Astrocyte of the cerebellum (primary cell): Measurements from ENCODE around the gene TTYH3.

Experiments used
- DNase-seq: peaks from one replicate; pipeline ENCODE4 v3.0.0-alpha.2; 2011; ENCODE audit warnings: low read depth
- H3K4me3 ChIP-seq: 2 replicates; pipeline ENCODE4 v1.5.1; 2011; ENCODE audit warnings: mild to moderate bottlenecking, low read depth, low read length, moderate library complexity
- CTCF ChIP-seq: IDR thresholded peaks from 2 replicates; pipeline ENCODE4 v1.5.1; 2012; ENCODE audit warnings: low read length, low read depth, moderate library complexity, mild to moderate bottlenecking; ENCODE audit errors: missing control alignments
- in situ Hi-C: cut with HindIII; loops from 2 replicates; pipeline ENCODE4 v1.10.0; 2017; ENCODE audit warnings: low sequenced_read_pairs

The TTYH3 gene

DNA sequence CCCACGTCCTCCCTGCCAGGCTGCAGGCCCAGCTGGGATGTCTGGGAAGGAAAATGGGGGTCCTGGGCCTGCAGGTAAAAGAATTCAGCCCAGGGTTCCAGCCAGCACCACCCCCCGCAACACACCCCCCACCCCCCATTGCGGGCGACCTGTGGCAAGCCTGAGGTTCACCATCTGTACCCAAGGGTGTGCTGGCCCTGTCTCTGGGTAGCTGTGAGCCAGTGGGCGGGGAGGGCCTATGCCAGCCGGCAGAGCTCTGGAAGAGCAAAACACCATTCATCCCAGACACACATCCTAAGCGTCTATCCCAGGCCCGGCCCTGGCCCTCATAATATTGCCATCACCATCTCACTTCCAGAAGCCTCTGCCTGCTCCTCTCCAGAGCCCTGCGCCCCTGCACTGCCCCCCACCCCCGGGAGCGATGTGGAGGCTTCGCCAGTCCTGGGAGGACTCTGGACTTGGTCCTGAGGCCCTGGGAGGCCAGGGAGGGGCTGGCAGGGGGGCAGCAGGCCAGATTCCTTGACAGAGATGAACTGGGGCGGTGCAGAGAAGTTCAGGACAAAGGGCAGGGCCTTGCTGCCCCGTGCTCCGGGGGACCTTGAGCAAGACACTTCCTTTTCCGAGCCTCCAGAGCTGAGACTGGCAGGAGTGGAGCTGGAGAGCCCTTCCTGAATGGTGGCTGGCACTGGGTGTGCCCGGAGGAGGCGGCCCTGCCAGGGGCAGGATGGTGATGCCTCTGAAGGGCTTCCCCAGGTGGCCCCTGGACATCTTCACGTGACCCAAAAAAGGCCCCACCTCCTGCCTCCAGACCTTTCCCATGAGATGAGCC is 8.7 kb upstream of the TTYH3 start:
- DNase-seq = no peak

DNA sequence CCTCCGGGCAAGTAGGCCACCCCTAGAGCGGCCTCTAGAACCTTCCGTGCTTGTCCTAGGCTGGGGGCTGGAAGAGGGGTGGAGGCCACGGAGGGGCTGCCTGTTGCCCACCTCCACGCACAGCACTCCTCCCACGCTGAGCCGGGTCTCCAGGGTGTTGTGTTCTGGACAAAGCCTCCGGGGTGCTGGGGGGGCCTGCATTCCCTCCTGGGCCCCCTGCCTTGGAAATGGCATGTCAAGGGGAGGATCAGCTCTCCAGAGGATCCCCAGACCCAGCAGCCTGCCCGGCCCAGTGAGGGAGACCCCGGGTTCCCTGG is 8.1 kb upstream of the TTYH3 start:
- DNase-seq = no peak
- in situ Hi-C loops = no loop called here
- no peak for TF ChIP-seq CTCF
- no peak overlapping the region for H3K4me3 ChIP-seq

More for the DNA sequence above, 8.7 kb upstream of the TTYH3 start:
- in situ Hi-C loops = no loop called here
- no peak overlapping the region for H3K4me3 ChIP-seq
- no peak for TF ChIP-seq CTCF

GRCh38 chr7:2624293-2624886 is 7.4 kb upstream of the TTYH3 start:
- TF ChIP-seq CTCF = no peak
- in situ Hi-C loops = no loop called here
- no peak overlapping the region for H3K4me3 ChIP-seq
- DNase-seq = no peak

DNA sequence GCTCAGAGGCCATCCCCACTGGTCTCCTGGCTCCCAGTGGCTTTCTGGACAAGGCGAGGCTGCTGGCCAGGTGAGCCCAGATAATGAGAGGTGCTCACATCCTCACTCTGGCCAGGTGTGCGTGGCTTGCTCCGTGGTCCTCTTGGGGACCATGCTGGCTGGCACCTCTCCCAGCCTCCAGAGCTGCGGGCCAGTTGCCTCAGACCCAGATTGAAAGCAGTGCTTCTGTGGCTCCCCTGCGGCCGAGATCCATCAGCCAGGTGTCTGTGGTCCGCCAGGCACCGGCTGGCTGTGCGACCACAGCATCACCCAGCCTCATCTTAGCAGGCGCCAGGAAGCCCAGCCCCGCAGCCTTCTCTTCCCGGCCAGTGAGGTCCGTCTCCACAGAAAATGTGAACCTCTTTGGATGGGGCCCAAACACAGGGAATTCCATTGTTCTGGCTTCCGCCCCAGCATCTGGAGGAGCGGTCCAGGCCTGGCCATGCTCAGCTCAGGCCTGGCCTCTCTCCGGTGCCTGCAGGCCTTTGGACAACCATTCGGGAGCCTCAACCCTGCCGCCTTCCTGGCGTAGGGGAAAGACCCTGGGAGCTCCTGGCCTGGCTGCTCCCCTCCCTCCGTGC is 5.2 kb upstream of the TTYH3 start:
- peak; percentile 86 for DNase-seq
- in situ Hi-C loops = no loop called here
- no peak for TF ChIP-seq CTCF
- no peak overlapping the region for H3K4me3 ChIP-seq

- H3K4me3 ChIP-seq = no peak overlapping the region
- TF ChIP-seq CTCF = no peak
- in situ Hi-C loops = no loop called here
- DNase-seq = no peak
Observed at GRCh38 chr7:2627258-2628129, 4.3 kb upstream of the TTYH3 start.

DNA sequence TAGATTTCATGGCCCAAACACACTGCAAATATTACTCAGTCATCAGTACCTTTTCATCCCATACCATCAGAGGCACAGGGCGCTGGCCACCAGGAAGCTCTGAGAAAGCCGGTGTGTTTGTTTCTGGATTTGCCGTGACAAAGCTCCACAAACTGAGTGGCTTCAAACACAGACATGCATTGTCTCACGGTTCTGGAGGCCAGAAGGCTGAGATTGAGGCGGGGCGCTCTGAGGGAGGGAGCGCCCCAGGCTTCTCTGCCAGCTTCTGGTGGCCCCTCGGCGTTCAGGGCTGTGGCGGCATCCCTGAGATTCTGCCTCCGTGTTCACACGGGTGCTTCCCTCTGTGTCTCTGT is 3.7 kb upstream of the TTYH3 start:
- H3K4me3 ChIP-seq = no peak overlapping the region
- no peak for TF ChIP-seq CTCF
- in situ Hi-C loops = no loop called here
- no peak for DNase-seq
